Muscle of arm (tissue), 14 donors: ENCODE measurements around the gene SLC18A2. TPM values are rescaled to one million over a fixed set of nuclear protein-coding genes. Genes with fewer than 3 reads are reported as not detected.
A peak's percentile ranks its signal among the peaks of the same experiment; 100 is the strongest.
"Not testable (repeated sequence)": the region's sequence is repeated elsewhere in the genome, so short reads cannot be mapped to it uniquely, and the experiment has no call there.

Source experiments
- DNase-seq: peaks from one replicate; pipeline ENCODE4 v3.0.0-alpha.2; 2013
- long read RNA-seq, 11 donors: transcript quantifications; one replicate each; lab custom pipeline, GENCODE V29; 2026
- polyA plus RNA-seq, 12 donors: library from polyadenylated mRNA; unstranded; fragments of 120-200 nt; gene quantifications; one replicate each; pipeline ENCODE4 v1.2.1, GENCODE V29; 2013; ENCODE audit not compliant: insufficient read length in 12 of 12

The SLC18A2 gene
- 1 to 10 TPM in 1 of 12 donors, under 1 TPM in 9, not detected in 2; 0.12 to 1.7 (median 0.44) TPM for polyA plus RNA-seq
- long read RNA-seq, donor 1, partial matches to known transcripts, result 25 of 39 reads
- long read RNA-seq, donor 1, other reads (novel, unspliced or antisense), result 14 of 39 reads
- long read RNA-seq, donor 2, result 0 reads
- long read RNA-seq, donor 3, result 0 reads
- long read RNA-seq, donor 4, result 0 reads
- long read RNA-seq, donor 5, result 0 reads
- long read RNA-seq, donor 6, result 0 reads
- long read RNA-seq, donor 7, result 0 reads
- long read RNA-seq, donor 8, result 0 reads
- long read RNA-seq, donor 9, result 0 reads
- long read RNA-seq, donor 10, result 0 reads
- long read RNA-seq, donor 11, result 0 reads

DNA sequence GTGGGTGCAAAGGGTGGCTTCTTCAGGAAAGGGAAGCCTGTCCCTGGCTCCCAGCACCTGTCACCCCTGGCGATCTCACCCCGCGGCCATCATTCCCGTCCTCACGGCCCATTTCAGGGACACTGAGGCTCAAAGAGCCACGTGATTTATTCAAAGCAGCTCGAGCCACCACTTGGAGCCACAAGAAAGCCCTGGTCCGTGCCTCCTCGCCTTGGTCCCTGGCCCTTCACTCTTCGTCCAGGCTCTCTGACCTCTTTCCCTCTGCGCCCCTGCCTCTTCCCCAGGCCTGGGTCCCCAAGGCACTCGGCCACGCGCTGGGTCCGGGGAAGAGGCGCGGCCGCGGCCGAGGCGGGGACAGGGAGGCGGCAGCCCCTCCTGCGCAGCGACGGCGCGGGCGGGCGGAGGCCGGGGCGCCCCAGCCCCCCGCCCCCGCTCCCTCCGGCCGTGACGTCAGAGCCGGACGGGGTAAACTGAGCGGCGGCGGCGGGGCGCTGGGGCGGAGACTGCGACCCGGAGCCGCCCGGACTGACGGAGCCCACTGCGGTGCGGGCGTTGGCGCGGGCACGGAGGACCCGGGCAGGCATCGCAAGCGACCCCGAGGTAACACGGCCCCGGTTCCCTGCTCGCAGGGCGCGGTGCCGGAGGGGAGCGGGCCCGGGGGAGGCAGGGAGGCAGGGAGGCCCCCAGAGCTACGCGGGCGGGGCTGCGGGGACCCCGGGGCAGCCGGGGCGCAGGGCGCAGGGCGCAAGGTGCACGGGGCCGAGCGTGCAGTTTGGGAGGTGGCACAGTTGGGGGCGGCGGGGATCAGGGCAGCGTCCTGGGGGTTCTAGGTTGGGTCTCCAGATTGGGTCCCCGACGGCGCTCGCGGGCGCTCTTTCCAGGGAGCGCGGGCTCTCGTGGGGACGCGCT is at the start of gene SLC18A2:
Gene SLC18A2 (plus strand): TSS at position 494 of the 909 bp plus-strand sequence. CDS start 580 bp downstream, outside the sequence.
- no peak for DNase-seq

DNA sequence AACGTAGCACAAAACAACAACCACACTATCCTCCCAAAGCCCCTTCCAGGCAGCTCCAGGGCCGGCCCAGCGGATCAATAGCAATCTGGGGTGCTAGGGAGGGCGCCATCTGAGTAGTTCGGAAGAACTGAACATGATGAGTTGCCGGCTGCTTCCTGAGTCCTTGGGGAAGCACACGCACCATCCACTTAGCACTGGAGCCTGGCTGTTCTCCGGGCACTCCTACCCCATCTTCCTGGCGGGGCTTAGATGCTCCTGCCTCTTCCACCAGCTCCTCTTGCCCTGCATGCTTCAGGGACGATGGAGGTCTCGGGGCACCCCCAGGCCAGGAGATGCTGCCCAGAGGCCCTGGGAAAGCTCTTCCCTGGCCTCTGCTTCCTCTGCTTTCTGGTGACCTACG is 43.7 kb upstream of the SLC18A2 start, which contains the start of gene KCNK18:
Gene KCNK18 (plus strand): TSS at position 301 of the 400 bp plus-strand sequence. CDS start 0 bp downstream, at position 301.
- DNase-seq, result no peak

DNA sequence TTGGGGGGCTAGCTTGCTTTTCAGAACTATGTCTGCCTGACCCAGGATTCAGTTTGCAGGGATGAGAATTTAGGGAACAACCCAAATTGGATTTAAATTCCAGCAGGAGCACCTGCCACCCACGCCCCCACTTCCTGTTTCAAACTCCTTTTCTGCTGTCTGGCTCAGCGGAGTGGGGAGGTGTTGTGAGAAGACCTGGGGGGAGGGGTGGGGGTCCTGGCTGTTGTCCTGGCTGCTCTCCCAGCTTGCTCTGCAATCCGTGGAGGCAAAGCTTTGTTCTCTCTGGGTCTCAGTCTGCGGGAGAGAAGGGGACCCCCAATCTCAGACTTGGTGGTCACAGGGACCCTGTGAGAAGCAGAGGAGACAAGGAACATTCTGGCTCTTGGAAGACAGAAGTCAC is 42.8 kb upstream of the SLC18A2 start:
- DNase-seq, result no peak

DNA sequence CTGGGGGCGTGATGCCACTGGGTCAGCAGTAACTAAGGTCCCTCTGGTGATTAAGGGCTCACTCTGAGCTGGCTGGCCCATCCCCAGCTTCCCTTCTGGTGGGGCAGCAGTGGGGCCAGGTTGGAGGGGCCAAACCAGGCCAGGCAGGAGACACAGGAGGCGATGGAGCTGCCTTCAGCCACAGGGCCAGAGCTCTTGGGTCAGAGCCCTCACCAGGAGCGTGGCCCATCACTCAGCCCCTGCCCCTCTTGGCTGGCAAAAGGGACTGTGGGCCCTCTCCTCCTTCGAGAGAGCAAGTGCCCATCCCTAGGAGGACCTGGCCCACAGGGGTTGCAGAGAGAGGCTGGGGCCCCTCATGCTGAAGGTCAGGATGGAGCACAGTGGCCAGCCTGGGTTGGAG is 39.1 kb upstream of the SLC18A2 start:
- no peak for DNase-seq

DNA sequence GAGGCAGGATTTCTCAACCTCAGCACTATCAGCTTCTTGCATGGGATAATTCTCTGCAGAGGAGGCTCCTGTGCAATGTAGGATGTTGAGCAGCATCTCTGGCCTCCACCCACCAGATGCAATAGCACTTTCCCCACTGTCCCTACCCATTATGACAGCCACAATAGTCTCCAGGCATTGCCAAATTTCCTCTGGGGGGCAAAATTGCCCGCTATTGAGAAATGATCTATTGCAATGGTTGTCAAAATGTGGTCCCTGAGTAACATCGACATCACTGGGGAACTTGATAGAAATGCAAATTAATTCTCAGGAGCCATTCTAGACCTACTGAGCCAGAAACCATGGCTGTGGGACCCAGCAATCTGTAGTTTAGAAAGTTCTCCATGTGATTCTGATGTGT is 36.6 kb upstream of the SLC18A2 start:
- no peak for DNase-seq

DNA sequence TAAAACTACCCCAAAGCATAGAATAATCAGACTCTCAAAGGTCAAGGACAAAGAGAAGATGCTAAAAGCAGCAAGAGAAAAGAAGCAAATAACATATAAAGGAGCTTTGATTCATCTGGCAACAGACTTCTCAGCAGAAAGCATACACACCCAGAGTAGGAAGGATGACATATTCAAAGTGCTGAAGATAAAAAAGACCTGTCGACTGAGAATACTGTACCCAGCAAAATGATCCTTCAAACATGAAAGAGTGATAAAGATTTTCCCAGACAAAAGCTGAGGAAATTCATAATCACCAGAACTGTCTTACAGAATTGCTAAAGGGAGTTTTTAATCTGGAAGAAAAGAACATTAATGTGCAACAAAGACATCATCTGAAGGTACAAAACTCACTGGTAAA is 28.7 kb upstream of the SLC18A2 start:
- DNase-seq, result no peak

DNA sequence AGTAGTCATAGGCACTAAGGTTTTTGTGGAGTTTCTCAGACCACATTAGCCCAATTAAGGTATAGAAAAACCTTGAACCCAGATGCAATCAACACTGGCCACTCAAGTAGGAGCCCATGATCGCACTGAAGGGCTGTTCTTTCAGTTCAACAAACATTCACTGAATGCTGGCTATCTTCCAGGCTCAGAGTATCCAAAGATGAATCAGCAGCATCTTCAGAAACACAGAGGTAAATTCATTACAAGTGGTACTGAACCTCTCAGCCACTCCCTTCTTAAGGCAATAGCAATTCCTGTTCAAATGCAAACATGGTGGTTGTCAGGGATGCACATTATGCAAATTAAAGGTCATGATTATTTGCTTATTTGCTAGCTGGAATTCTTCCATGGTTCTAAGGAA is 26.5 kb upstream of the SLC18A2 start:
- DNase-seq, result no peak

DNA sequence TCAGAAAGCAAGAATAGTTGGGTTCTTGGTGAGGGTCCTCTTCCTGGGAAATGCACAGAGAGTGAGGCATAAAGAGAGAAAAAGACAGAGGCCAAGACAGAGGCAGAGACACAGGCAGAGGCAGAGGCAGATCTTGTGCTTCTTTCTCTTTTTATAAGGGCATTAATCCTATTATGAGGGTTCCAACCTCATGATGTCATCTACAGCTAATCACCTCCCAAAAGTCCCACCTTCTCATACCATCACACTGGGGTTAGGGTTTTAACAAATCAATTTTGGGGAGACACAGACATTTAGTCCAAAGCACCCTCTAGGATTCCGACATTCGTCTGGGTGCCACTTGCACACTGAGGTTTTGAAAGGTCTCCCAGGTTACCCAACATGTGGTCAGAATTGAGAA is 25.8 kb upstream of the SLC18A2 start:
- DNase-seq, result no peak

DNA sequence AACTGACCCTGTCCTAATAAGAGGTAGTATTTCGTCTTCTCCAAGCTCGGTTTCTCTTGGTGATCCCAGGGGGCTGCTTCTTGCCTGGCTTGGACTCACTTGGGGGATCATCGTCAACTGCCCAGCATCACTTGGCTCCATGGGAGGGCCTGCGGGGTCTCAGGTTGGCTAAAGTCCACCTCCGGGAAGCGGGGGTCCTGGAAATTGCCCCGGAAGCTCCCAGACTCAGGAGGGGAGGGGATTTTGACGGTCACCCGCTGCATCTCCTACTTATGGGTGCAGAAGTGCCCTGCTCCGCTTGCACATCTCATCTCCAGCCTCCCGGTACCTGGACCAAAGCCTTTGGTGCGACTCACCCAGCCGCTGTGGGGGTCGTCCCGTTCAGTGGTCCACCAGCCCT is 24.9 kb upstream of the SLC18A2 start:
- DNase-seq, result no peak

DNA sequence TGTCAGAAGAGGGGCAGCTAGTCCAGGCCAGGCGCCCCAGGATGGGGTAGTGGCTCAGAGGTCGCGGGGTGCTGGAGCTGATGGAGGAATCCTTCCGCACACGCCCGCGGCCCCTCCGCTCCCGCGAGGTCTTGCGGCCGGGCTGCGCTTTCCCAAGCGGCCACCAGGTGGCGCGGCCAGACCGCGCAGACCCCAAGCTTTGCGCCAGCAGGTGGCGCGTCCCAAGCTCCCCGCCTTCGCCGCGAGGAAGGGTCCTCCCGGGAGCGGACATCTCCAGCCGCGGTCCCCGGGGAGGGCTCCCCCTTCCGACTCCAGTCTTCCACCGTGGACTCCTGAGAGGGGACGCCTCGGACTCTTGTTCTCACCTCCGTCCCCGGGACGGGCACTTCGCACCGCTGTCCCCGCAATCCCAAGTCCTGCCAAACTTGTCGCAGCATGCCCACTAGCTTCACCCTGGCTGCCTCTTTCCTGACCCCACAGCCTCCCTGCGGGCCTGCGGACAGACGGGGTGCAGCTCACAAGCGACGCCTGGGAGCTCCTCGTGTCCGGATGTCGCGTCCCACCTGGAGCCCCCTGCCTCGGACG is 24.2 kb upstream of the SLC18A2 start:
- peak; percentile 76 for DNase-seq

DNA sequence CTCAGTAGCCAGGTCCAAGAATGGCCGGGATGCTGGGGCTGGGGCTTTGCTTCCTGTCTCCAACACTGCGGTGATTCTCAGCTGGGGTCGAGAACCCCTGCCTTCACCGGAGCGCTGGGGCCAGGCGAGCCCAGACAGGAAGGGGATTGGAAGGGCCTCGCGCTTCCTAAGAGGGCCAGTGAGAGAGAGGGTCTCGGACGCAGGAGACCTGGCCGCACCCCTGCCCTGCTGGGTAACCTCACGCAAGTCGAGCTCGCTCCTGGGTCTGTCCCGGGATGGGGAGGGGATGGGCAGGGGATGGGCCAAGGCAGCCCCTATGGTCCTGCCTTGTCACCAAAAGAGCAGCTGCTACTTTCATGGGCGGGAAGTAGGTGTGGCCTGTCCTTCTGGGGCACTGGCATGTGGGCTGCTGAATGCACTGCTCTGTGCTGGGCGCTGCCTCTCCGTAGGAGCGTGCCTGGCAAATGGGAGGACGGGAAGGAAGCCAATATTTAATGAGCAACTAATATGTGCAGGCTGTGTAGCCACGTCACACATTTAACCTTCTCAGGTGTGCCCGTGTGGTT is 23.6 kb upstream of the SLC18A2 start:
- peak; percentile 2 for DNase-seq

DNA sequence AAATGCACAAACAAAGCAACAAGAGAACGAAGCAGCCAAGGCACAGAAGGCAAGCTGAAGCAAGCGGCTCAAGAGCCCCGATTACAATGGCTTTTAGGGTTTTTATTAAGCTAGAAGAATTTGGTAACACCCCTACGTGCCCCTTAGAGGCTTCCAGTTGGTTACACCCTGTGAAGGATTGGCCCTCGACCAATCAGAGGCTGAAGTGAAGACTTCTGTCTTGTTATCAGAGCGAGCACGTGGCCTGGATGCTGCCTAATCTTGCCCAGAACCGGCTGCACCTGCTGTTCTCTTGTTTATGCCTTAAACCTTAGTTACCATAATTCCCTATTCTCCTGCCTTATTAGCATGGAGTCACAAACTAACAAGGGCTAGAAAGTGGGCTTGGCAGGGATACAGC is 22.3 kb upstream of the SLC18A2 start:
- no peak for DNase-seq

DNA sequence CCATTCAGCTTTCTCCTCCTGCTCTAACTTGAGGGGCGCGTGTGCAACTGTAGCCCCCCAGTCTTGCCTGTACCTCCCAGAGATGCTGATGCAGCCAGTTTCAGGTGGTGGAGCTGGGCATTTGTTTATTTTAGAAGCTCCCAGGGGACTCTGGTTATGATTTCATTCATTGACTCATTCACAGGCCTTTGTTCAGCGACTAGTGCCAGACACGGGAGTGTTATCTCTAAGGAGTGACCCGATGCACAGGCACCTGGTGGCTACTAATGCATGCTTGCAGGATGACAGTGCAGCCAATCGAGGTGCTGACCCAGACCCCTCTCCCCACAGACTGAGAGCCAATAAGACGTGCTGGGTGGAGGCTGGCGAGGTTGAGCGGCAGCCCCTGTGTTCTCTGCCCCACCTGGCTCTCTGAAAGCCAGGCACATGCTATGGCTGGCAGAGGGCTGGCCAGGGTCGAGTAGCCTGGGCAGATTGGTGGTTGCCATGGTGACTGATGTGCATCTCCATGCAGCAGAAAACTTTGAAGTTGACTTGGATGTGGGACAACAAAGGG is 19.7 kb upstream of the SLC18A2 start:
- DNase-seq, result no peak

DNA sequence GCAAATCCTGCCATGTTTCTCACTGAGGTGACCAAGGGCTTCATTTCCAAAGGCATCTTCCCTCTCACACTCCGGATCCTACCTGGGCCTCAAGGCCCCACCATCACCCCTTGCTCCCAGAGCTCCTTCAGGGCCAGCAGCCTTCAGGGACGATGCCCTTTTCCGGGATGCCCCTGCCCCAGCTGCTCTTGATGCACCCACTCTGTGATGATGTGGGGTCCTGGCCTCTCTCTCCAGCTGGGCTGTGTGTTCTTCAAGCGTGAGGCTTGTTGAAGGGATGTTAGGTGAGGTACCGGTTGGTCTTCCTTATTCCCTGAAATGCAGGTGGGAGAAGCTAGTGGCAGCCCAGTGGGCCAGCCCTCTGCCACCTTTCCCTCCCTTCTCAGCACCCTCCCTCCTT is 18.4 kb upstream of the SLC18A2 start:
- DNase-seq, result no peak

DNA sequence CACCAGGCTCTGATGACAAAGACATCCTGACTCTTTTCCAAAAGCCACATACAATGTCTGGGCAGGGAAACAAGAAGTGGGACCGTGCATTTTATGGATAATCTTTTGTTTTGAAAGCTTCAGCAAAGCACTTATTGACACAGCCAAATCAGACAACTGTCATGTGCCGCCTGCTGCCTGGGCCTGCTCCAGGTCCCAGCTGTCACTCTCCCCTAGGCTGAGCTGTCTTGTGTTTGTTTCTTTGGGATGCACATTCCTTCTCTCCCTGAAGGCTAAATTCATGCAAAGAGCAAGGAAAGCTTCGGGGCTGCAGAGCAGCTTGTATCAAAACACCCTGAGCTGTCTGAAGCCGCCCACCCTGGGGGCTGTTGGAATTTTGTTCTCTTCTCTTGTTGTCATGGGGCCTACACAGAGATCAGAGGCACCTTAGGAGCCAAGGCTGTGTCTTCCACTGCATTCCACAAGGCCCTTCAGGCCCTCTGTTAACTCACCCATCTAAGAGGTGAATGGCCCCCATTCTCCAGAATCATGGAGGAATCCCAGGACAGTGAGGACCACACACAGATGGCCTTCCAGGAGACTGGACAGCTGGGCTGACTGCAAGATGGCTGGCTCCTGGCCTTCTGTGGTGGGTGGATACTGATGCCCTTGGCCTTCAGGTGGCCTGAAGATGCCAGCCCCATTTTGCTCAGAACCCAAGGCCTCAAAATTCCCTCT is 17.8 kb upstream of the SLC18A2 start:
- DNase-seq, result no peak

DNA sequence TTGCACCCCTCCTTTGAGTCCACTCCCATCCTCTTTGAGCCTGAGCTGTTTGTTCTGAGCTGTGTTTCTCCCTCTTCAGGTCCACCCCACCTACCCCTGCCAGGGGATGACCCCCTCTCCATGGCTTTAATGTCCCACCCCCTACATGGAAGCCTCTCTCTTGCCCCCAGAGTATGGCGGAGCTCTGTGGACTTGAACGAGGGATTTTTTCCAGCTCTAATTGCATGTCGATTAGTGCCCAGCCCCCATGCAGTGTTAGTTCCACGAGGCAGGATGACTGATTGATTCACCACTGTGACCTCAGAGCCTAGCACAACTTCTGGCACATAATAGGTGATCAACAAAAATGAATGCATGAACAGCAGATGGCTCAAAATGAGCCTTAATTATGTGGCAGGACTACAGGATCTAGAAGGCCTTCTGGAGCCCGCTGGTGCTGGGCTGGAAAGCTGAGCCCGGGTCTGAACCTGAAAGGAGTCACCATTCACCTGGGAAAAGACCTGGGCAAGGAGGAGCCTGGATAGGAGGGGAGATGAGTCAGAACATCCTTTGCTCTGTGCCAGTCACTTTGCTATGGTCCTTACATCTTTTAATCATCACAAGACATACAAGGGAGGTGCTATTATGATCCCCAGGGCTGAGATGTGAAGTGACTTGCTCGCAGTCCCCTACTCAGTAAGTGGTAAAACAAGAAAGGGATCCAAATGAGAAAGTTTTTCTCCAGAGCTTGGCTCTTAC is 17.1 kb upstream of the SLC18A2 start:
- DNase-seq, result no peak

DNA sequence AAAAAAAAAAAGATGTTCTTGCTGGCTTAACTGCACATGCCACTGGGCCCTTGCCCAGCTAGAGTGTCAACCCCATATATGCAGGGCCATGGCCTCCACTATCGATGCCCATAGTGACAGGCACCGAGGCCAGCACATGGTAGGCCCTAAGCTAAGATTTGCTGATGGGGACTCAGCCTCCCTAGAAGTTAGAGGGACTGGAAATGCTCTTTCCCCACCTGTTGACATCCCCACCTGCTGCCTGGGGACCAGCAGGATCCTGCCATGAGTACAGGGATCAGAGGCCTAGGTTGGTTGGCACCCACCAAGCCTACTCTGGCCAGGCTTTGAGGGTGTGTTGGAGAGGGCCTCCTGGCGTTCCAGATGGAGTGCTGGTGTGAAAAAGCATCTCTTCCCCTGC is 16.0 kb upstream of the SLC18A2 start:
- no peak for DNase-seq

DNA sequence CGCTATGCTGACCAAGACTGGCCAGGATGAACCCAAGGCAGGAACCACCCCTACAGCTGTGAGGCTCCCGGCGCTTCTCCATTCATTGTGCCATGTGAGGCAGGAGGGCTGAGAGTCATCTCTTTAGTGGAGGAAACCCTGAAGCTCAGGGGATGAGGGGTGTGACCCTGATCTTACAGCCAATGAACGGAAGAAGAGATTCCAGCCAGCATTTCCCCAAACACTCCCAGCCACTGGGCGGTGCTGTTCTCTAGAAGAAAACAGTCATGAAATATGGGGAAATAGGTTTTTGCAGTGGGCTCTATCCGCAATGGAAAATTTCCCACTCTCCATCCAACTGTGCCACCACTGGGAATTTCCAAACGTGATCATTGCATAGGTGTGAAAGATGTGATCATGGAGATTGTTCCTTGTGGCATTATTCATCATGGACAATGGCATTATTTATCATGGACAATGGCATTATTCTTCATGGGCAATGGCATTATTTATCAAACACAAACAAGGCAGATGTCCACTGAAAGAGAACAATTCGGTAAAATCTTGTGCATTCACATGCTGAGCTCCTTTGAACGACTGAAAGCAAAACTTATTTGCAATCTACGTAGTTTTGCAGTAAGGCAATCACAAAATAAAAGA is 14.0 kb upstream of the SLC18A2 start:
- no peak for DNase-seq

DNA sequence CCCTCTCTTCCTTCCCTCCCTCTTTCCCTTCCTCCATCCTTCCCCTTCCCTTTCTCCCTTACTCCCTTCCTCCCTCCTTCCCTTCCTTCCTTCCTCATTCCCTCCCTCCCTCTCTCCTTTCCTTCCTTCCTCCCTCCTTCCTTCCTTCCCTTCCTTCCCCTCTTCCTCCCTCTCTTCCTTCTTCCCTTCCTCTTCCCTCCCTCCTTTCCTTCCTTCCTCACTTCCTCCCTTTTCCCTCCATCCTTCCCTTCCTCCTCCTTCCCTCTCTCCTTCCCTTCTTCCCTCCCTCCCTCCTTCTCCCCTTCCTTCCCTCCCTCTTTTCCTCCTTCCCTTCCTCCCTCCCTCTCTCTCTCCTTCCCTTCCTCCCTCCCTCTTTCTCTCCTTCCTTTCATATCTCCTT is 12.7 kb upstream of the SLC18A2 start:
- no peak for DNase-seq

DNA sequence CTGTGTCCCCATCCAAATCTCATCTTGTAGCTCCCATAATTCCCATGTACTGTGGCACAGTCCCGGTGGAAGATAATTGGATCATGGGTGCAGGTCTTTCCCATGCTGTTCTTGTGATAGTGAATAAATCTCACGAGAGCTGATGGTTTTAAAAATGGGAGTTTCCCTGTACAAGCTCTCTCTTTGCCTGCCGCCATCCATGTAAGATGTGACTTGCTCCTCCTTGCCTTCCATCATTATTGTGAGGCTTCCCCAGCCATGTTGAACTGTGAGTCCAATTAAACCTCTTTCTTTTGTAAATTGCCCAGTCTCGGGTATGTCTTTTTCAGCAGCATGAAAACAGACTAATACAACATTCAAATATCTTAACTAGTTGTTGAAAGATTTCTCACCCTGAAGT is 10.8 kb upstream of the SLC18A2 start:
- DNase-seq, result not testable (repeated sequence)
